HG03571 (cell line): Measurements from ENCODE around the gene LDLRAD2.
"Not testable (repeated sequence)": the region's sequence is repeated elsewhere in the genome, so short reads cannot be mapped to it uniquely, and the experiment has no call there.

Experiments
- ATAC-seq: cut with Tn5 transposase; IDR thresholded peaks from one replicate; pipeline ENCODE4 v1.9.1; 2021; ENCODE audit not compliant: unreplicated experiment

LDLRAD2 gene

DNA sequence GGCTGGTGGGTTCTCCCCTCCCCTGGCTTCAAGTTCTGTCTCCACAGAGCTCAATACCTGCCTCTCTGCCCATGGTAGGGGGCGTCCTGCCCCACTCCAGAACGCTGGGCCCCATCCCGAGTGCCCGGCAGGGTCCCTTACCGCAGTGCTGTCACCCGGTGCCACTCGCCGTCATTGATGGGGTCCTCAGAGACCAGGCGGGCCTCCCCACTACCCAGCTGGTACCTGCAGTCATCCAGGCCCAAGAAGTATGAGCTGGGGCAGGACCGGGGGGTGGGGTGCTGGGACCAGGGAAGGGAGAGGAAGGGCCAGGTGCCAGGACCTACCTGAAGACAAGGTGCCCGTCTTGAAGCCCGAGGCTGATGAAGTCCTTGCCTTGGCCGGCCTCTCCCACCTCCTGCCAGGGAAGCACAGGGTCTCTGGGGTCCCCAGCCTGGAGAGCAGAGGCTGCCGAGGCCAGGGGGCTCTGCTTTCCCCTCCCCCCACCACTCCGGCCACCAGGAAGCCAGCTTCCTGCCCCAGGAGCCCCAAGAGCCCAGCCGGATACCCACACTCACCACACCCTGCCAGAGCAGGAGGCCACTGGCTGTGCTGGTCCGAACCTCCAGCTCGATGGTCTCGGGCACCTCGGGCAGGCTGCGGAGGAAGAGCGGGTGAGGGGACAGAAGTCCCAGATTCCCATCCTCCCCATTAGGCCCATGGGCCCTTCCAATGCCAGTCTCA lies 12.1 kb downstream of the LDLRAD2 start:
- no peak for ATAC-seq

DNA sequence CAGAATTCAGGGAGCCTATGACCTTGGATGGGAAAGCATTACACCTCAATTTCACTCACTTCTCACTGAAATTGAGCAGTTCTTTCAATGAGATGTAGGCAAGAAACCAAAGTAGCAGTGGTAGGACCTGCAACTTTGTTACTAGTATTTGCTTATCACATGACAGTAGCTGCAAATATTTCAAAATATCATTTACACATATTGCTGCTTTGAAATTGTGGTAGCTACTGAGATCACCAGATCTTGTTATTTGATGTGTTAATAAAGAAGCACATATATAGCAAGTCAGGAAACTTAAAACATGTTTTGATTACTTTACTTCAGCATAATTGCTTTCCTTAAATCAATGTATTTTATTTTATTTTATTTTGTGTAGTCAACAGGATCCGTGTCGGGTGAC lies 12.9 kb downstream of the LDLRAD2 start:
- no peak for ATAC-seq

DNA sequence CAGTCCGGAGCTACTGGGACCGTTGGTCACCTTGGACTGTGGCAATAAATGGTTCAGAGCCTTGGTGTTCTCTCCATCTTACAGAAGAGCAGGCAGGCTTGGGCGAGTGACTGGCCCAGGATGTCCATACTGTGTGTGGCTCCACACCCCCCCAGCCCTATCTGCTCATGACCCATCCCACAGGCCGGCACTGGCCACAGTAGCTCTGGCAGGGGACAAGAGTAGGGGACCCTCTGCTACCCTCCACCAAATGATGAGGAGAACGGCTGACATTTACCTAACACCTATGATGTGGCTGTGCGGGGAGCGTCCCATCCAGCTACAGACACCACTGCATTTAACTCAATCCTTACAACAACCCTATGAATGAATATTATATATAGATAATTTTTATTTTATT lies 13.3 kb downstream of the LDLRAD2 start:
- no peak for ATAC-seq

DNA sequence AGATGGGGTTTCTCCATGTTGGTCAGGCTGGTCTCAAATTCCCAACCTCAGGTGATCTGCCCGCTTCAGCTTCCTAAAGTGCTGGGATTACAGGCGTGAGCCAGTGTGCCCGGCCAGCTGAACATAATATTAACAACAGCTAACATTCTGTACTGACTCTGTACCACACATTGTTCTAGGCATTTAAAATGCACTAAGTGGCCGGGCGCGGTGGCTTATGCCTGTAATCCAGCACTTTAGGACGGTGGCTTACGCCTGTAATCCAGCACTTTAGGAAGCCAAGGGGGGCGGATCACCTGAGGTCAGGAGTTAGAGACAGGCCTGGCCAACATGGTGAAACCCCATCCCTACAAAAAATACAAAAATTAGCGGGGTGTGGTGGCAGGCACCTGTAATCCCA lies 14.6 kb downstream of the LDLRAD2 start:
- not testable (repeated sequence) for ATAC-seq

DNA sequence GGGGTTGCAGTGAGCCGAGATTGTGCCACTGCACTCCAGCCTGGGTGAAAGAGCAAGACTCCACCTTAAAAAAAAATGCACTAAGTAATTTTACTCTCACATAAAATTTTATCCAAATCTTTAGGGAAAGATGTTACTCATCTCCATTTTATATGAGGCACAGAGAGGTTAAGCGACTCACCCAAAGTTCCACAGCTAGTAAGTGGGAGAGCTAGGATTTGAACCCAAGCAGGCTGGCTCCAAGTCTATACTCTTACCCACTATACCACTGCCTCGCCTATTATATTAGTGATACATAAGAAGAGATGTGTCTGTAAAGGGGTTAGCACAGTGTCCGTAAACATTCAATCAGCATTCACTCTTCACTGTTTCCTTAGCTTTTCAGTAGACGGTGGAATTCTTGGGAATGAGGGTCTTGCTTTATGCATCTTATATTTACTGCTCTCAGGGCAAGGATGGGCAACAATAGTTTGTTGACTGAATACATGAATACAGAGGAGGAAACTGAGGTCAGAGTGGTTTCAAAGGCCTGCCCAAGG lies 15.1 kb downstream of the LDLRAD2 start:
- ATAC-seq = no peak

DNA sequence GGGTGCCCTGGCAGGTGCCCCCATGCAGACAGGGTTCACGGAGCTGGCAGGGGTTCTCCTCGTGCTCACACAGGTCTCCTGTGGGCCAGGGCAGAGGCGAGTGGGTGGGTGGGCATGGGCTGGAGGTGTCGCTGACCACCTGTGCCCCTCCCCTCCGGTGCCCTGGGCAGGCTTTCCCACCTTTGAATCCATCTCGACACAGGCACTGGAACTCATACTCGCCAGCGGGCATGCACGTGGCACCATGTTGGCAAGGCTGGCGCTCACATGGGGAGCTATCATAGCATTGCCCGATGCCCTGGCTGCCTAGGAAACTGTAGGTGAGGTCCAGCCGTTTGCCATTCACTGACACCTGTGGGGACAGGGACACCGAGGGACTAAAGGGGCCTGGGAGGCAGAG lies 16.0 kb downstream of the LDLRAD2 start:
- no peak for ATAC-seq

DNA sequence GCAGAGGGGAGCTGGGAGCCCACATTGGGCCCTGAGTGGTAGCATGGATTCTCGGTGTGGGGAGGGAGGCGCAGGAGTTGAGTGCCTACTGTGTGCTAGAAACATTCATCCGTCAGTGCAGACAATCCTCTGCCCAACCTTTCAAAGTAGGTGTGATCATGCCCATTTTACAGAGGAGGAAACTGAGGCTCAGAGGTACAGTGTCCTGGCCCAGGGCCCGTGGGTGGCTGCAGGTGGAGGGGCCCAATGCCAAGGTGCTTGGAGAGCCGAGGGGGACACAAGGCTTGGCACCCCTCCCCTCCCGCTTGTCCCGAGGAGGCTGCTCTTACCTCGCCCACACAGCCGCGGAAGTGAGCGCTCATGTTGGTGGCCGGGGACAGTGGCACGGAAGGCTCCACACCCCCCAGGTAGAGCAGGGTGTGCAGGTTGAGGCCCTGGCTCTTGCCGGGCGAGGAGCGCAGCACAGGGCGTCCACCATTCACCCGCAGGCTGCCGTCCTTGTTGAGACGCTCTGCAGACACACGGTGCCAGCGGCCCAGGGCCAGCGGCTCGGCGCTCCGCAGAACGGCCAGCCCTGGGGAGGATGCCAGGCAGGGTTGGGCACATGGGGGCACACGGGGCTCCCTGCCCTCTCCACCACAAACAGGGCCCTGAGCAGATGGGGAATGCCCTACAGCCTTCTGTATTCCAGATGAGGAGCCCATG lies 16.6 kb downstream of the LDLRAD2 start:
- ATAC-seq = no peak

DNA sequence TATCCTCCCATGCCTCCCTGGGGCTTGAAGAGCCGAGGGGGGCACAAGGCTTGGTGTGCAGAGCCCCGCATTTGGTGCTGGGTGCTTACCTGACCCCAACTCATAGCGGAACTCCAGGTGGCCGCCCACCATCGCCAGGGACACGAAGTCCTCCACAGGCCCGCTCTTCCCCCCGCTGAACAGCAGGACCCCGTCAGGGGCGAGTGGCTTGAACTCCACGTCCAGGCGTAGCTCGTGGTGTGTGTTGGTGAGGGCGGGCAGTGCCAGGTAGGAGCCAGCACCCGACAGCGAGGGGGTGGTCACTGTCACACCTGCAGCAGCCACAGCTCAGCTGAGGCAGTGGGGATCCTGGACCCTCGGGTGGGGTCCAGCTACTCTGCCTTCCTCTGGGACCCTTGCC lies 17.2 kb downstream of the LDLRAD2 start:
- ATAC-seq = no peak

DNA sequence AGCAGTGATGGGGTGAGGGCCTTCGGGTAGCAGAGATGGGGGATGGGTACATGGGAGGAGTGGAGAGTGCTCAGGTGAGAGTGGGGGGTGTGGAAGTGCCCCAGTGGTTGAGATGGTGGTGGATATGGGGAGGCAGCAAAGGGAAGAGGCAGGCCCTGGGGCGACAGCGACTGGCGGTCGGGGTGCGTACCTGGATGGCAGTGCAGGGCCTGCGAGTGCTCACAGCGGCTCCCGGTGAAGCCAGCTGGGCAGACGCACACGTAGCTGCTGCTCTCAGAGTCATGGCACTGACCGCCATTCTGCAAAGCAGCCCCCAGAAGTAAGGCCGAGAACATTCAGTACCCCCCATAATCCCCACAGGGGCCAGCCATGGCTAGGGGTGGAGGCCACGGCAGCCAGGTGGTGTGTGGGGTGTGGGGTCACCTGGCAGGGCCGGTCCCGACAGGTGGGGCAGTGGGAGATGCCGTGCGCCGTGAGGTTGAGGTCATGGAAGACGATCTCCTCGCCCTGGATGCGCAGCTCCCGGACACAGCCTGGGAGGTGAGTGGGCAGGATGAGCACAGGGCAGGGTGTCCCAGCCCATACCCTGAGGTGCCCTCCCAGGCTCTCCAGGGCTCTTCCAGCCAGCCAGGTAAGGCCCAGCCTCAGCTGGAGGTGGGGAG lies 18.9 kb downstream of the LDLRAD2 start:
- no peak for ATAC-seq

DNA sequence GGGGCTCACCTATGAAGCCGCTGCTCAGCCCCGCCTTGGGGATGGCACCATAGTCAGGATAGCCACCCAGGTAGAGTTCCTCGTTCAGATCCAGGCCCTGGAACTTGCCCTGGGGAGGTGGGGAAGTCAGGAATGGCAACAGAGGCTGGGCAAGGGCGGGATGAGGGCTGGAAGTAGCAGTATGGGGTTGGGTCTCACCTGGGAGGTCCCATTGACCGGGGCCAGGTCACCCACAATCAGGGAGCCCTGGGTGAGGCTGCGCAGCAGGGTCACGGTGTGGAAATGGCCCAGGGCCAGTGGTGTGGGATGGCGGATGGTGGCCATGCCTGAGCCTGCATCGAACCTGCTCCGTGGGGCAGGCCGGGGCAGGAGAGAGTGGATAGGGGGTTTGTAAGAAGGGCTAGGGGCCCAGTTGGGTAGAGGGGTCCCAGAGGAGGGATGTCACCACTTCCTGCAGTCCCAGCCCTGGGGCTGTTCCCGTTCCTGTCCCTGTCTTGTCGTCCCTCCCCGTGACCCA lies 19.4 kb downstream of the LDLRAD2 start:
- no peak for ATAC-seq

DNA sequence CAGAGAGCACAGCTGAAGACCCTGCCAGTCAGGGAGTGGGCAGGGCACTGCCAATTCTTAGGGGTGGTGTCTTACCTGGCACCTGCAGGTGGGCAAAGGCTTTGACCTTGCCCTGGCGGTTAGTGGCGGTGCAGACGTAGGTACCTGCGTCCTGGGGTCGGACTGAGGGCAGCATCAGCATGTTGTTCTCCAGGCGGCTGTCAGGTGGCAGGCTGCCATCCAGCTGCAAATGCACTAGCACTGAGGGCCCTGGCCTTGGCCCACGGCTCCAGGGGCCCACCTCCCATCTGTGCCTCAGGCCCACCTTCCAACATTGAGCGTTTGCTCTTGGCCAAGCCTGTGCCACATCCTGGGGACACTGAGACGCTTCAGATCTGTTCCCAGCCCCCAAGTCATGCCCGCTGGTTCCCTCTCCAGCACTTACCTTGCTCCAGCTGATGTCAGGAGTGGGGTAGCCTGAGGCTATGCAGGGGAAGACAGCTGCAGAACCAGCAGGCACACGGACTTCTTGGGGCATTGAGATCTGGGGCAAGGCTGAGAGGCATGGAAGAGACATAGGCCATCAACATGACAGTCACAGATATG lies 21.4 kb downstream of the LDLRAD2 start:
- ATAC-seq = no peak

DNA sequence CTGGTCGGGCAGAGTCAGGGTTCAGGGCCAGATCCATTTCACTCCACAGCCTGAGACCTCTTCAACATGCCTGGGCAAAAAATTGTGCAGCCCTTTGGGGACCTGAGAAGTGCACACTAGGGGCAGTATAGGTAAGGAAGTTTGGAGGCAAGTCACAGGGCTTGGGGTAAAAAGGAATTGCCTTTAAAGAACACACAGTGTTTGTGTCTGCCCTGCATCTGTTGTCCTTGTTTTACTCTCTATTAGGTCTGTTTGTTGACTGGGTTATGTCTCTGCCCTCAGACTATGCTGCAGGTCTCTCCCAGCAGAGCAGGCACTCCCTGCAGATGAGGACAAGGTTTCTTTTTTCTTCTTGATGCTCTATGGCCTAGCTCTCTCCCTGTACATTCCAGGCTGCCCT lies 22.0 kb downstream of the LDLRAD2 start:
- no peak for ATAC-seq

DNA sequence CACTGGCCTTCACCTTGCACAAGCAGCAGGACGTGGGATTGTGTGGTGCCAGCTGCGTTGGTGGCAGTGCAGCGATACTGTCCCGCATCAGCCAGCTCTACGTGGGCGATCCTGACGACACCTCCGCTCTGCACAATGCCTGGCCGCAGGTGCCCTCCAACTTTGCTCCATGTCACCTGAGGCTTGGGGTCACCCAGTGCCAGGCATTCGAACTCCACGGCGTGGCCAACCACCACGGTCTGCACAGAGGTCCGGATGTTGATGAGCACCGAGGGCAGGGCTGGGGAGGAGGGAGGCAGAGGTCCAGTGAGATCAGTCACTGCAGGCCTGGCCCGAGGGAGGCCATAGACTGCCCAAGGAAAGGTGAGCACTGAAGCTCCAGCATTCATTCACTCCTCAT lies 22.6 kb downstream of the LDLRAD2 start:
- ATAC-seq = no peak

DNA sequence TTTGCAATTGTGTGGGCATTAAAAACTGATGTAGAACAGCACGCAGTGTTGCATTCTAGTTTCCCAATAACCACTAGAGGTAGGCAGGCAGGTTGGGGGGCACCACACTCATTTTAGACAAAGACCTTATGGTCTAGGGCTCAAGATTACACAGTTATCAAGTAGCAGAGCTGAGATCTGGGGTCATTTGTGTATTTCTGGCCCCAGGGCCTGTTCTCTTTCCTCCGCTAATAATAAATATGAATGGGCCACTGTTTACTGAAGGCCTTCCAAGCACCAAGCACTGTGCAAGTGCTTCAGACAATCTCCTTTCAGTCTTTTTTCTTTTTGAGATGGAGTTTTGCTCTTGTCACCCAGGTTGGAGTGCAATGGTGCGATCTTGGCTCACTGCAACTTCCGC lies 23.9 kb downstream of the LDLRAD2 start:
- ATAC-seq = no peak

DNA sequence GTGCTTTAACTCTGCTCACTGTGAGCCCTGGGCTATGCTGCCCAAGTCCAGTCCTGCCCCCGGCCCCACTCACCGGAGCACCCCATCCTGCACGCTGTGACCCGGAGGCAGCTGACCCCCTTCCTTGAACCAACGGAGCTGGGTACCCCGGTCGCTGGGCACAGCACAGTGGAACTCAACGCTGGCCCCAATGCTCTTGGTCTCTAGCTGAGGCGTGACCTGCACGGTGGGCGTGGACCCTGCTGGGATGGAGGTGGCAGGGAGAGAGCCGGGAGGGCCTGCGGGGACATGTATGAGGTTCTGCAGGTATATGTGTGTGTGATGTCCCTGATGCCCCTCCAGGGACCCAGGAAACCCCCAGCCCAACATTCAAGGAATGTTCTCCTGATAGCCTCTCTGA lies 24.7 kb downstream of the LDLRAD2 start:
- no peak for ATAC-seq

DNA sequence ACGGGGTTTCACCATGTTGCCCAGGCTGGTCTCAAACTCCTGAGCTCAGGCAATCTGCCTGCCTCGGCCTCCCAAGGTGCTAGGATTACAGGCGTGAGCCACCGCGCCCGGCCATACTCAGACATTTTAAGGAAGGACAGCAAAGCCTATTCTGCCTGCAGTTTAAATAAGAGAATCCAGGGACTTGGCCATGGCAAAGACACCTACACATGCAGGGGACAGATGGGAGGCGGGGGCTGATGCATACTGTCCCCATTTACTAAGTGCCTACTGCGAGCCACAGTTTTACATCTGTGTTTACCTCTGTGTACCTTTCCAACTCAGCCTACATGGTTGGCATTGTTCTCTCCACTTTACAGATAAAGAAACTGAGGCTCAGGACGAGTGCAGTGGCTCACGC lies 25.4 kb downstream of the LDLRAD2 start:
- no peak for ATAC-seq

DNA sequence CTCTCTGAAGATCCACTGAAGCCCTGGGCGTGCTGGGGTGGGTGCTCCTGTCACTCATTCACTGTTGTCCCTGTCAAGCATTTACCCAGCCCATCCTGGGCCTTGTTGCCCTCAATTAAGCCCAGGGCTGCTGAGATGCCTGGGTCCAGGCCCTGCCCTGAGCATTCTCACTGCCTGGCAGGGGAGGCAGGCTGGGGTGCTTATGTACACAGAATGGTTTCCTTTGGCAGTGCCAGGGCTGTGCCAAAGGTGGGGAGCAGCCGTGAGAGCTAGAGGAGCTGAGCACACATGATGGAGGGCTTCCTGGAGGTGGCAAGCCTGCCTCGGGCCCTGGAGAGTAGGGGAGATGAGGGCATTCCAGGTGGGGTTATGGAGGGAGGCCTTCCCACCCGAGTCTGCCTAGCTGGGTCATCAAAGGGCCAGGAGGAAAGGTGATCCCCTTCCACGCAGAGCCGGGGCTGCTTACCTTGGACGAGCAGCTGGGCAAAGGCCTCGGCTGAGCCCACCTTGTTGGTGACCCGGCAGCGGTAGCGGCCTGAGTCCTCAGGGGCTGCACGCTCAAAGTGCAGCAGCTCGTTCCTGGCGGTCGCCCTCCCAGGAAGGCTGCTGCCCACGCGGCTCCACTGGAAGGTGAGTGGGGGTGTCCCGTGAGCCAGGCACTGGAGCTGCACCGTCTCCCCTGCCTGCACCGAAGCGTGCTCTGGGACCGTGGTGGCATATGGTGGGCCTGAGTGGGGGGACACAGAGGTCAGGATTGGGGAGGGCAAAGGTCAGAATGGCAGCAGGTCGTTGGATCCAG lies 26.5 kb downstream of the LDLRAD2 start:
- ATAC-seq = no peak

DNA sequence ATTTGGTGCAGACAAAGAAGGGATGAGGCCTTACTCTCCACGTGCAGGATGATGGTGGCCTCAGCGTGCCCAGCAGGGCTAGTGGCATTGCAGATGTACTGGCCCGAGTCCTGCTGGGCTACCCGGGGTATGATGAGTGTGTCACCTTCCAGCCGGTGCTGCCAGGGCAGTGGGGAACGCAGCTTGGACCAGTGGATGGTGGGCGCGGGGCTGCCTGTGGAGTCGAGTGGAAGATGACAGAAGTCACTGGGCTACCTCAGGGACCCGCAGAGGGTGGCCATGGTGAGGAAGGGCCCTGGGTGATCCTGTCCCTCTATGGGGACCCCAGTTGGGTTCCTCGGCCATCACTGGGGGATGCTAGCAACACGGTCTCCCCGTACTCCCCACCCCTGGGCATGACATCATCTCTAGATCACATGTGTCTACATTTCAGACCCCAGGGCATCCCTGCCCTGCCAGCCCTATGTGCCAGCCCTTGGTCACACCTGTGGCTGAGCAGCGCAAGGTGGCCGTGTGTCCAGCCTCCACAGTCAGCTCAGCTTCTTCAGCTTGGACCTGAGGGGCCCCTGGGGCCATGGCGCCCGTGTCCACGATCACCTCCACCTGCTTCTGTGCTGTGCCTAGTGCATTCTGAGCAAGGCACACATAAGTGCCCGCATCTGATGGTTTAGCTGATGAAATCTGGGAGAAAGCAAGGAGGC lies 27.4 kb downstream of the LDLRAD2 start:
- ATAC-seq = no peak

DNA sequence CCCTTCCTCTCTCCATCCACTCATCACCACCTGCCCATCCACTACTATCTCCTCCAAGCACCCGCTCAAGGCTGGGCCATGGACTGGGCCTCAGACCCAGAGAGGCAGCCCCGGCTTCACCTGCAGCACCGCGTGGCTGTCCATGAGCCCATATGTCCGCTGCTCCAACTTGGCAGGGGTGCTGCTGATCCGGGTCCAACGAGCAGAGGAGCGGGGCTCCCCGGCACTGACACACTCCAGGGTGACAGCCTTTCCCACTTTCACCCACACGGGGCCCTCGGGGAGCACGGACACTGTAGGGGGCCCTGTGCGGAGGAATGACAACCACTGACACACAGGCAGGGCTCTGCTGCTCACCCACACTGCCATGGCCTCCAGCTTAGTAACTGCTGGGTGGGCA lies 28.9 kb downstream of the LDLRAD2 start:
- ATAC-seq = no peak

DNA sequence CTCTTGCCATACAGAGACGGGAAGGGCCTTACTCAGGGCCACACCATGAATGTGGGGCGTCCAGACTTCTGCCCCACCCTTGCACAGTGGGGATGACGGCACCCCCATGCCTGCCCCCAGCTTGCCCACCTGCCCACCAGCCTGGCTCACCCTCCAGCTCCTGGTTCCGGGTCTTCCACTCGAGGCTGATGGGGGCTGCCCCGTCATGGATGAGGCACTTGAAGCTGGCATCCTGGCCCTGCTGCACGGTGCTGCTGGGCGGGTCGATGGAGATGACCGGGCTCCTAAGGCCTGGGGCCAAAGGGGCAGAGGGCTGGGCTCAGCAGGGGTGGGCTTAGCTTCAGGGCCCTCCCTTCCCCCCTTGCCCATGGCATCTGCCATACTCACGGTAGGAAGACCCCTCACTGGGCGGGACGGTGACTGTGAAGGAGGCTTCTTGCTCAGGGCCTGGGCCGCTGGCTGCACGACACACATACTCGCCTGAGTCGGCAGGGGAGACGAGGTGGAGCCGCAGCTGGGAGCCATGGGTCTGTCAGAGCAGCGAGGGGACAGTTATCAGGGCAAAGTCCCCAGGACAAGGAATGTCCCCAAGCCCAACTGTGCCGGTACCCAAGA lies 29.9 kb downstream of the LDLRAD2 start:
- ATAC-seq = no peak
